Measurements from ENCODE around the gene NCOA3.

Gene NCOA3

GRCh38 chr20:47689731-47690130 is 188.0 kb downstream of the NCOA3 start:
- Histone ChIP-seq H3K4me2 (ENCODE audit: low read length) (no peak overlapping the region), H3K4me1 (ENCODE audit: control insufficient read depth, low read length) (no peaks in the 10 kb centered on the region), H3K79me2 (ENCODE audit: control insufficient read depth, low read length) (no peaks in the 10 kb centered on the region), H3K27ac (ENCODE audit: low read depth, low read length) (no peak overlapping the region), H3K36me3 (ENCODE audit: control insufficient read depth, low read length) (no peaks in the 10 kb centered on the region), H3K27me3 (ENCODE audit: control insufficient read depth, low read length) (peaks cover 2% of the 10 kb centered on the region; the same call in 1 of the 2 replicates), H3K9me3 (ENCODE audit: control insufficient read depth, insufficient read depth, low read length) (no peaks in the 10 kb centered on the region), H3K4me3 (ENCODE audit: low read length) (no peak overlapping the region), H3F3A (ENCODE audit: control insufficient read depth, insufficient read depth) (no peaks in the 10 kb centered on the region), H4K20me1 (ENCODE audit: control insufficient read depth, insufficient read depth, low read depth, low read length) (no peaks in the 10 kb centered on the region), H3K9me2 (replicated peaks; ENCODE audit: control insufficient read depth, low read length) (no peaks in the 10 kb centered on the region)
- TF ChIP-seq CTCF (IDR thresholded peaks at IDR 0.05; ENCODE audit: low read depth, low read length, poor library complexity, severe bottlenecking) = no peak
- no peak for TF ChIP-seq EZH2phosphoT487 (IDR thresholded peaks at IDR 0.05; ENCODE audit: borderline replicate concordance, low read length)

- TF ChIP-seq CTCF (IDR thresholded peaks at IDR 0.05; ENCODE audit: low read depth, low read length, poor library complexity, severe bottlenecking) = no peak
- TF ChIP-seq EZH2phosphoT487 (IDR thresholded peaks at IDR 0.05; ENCODE audit: borderline replicate concordance, low read length) = no peak
- no peaks in the 10 kb centered on the region for H3F3A ChIP-seq (ENCODE audit: control insufficient read depth, insufficient read depth)
- H3K4me3 ChIP-seq (ENCODE audit: low read length) = no peak overlapping the region
- no peaks in the 10 kb centered on the region for H3K36me3 ChIP-seq (ENCODE audit: control insufficient read depth, low read length)
- H3K27ac ChIP-seq (ENCODE audit: low read depth, low read length) = no peak overlapping the region
- H3K4me1 ChIP-seq (ENCODE audit: control insufficient read depth, low read length) = no peaks in the 10 kb centered on the region
- H3K4me2 ChIP-seq (ENCODE audit: low read length) = no peak overlapping the region
- H3K27me3 ChIP-seq (ENCODE audit: control insufficient read depth, low read length) = peaks cover 2% of the 10 kb centered on the region; the same call in 1 of the 2 replicates
- H3K9me2 ChIP-seq (replicated peaks; ENCODE audit: control insufficient read depth, low read length) = no peaks in the 10 kb centered on the region
- no peaks in the 10 kb centered on the region for H4K20me1 ChIP-seq (ENCODE audit: control insufficient read depth, insufficient read depth, low read depth, low read length)
- no peaks in the 10 kb centered on the region for H3K79me2 ChIP-seq (ENCODE audit: control insufficient read depth, low read length)
- no peaks in the 10 kb centered on the region for H3K9me3 ChIP-seq (ENCODE audit: control insufficient read depth, insufficient read depth, low read length)
Observed at GRCh38 chr20:47691625-47692024, 189.9 kb downstream of the NCOA3 start.

GRCh38 chr20:47694021-47694818 is 192.5 kb downstream of the NCOA3 start:
- no peaks in the 10 kb centered on the region for H3K36me3 ChIP-seq (ENCODE audit: control insufficient read depth, low read length)
- H3K9me3 ChIP-seq (ENCODE audit: control insufficient read depth, insufficient read depth, low read length) = no peaks in the 10 kb centered on the region
- no peaks in the 10 kb centered on the region for H3F3A ChIP-seq (ENCODE audit: control insufficient read depth, insufficient read depth)
- no peak overlapping the region for H3K27ac ChIP-seq (ENCODE audit: low read depth, low read length)
- no peak overlapping the region for H3K4me3 ChIP-seq (ENCODE audit: low read length)
- H3K27me3 ChIP-seq (ENCODE audit: control insufficient read depth, low read length) = peaks cover 2% of the 10 kb centered on the region; the same call in 1 of the 2 replicates
- H3K79me2 ChIP-seq (ENCODE audit: control insufficient read depth, low read length) = no peaks in the 10 kb centered on the region
- no peak overlapping the region for H3K4me2 ChIP-seq (ENCODE audit: low read length)
- TF ChIP-seq EZH2phosphoT487 (IDR thresholded peaks at IDR 0.05; ENCODE audit: borderline replicate concordance, low read length) = no peak
- TF ChIP-seq CTCF (IDR thresholded peaks at IDR 0.05; ENCODE audit: low read depth, low read length, poor library complexity, severe bottlenecking) = no peak
- H4K20me1 ChIP-seq (ENCODE audit: control insufficient read depth, insufficient read depth, low read depth, low read length) = no peaks in the 10 kb centered on the region
- no peaks in the 10 kb centered on the region for H3K9me2 ChIP-seq (replicated peaks; ENCODE audit: control insufficient read depth, low read length)
- H3K4me1 ChIP-seq (ENCODE audit: control insufficient read depth, low read length) = no peaks in the 10 kb centered on the region
